GM12878 (cell line): ENCODE data around the gene RIOX2. TPM values are rescaled to one million over a fixed set of nuclear protein-coding genes. Genes with fewer than 3 reads are reported as not detected.

ENCODE experiments used
- ATAC-seq: fragments of 200-7000 bp; cut with Tn5 transposase; 3 replicates; pipeline ENCODE4 v1.9.1; 2020; ENCODE audit warnings: mild to moderate bottlenecking, moderate library complexity
- BruUV-seq: library from RNA; stranded (reverse); fragments of 400-500 nt; replicated peaks from 2 replicates; lab custom pipeline; 2021; lab: Mats Ljungman, UMichigan
- CTCF ChIA-PET: fragments of 300-600 bp; sonication (Branson Sonifier 250); formaldehyde crosslinking; extraction: SDS; loops from one replicate; lab custom pipeline; 2021; ENCODE audit warnings: inconsistent platforms; lab: Yijun Ruan, JAX
- POLR2A ChIA-PET: fragments of 350-600 bp; formaldehyde crosslinking; extraction: SDS; loops from one replicate; lab custom pipeline; 2021; ENCODE audit warnings: inconsistent platforms; lab: Charles Lee
- RAD21 ChIA-PET: fragments of 300-600 bp; sonication (Branson Sonifier 250); formaldehyde crosslinking; loops from one replicate; lab custom pipeline; 2023; ENCODE audit warnings: antibody characterized with exemption; ENCODE audit not compliant: unreplicated experiment; lab: Charles Lee
- SMC1A ChIA-PET: fragments of 300-600 bp; sonication (Branson Sonifier 250); formaldehyde crosslinking; loops from one replicate; lab custom pipeline; 2023; ENCODE audit not compliant: unreplicated experiment, uncharacterized antibody; lab: Charles Lee
- DNase-seq: peaks from one replicate; pipeline ENCODE4 v3.0.0-alpha.2; 2011; ENCODE audit warnings: low read depth, low spot score
- FAIRE-seq: peaks from 3 replicates; lab custom pipeline; 2011; peaks lifted over from hg19 to GRCh38; lab: Jason Lieb, UNC
- H2AFZ ChIP-seq: 2 replicates; pipeline ENCODE4 v1.6.0; 2011; ENCODE audit warnings: low read depth, low read length, control low read depth; ENCODE audit not compliant: control insufficient read depth
- H3K27ac ChIP-seq: 2 replicates; pipeline ENCODE4 v1.5.1; 2011; ENCODE audit warnings: control low read depth; ENCODE audit not compliant: control insufficient read depth, insufficient read depth
- H3K27me3 ChIP-seq, 2 experiments: replicated peaks in 1 of 2; 2 replicates each; pipeline versions ENCODE4 v1.6.0 to v1.6.1; 2011; ENCODE audit warnings: low read length in 1 of 2; ENCODE audit not compliant: control insufficient read depth in 2 of 2, insufficient read depth in 2 of 2
- H3K36me3 ChIP-seq, 2 experiments: 2 replicates each; pipeline ENCODE4 v1.5.1; 2011; ENCODE audit warnings: low read length in 1 of 2; ENCODE audit not compliant: control insufficient read depth in 2 of 2, insufficient read depth in 2 of 2
- H3K4me1 ChIP-seq: 2 replicates; pipeline ENCODE4 v1.6.1; 2011; ENCODE audit warnings: mild to moderate bottlenecking, low read length, moderate library complexity, mixed read lengths; ENCODE audit not compliant: control insufficient read depth, insufficient read depth
- H3K4me2 ChIP-seq: 2 replicates; pipeline ENCODE4 v1.6.0; 2011; ENCODE audit warnings: control low read depth; ENCODE audit not compliant: control insufficient read depth, insufficient read depth
- H3K4me3 ChIP-seq: fragments of 200-600 bp; sonication (generic); 2 replicates; pipeline ENCODE4 v1.5.1; 2016
- H3K79me2 ChIP-seq: 2 replicates; pipeline ENCODE4 v1.6.0; 2011; ENCODE audit warnings: low read length; ENCODE audit not compliant: control insufficient read depth, insufficient read depth
- H3K9ac ChIP-seq: 2 replicates; pipeline ENCODE4 v1.8.0; 2011; ENCODE audit warnings: low read length, control low read depth, mixed read lengths; ENCODE audit not compliant: control insufficient read depth, insufficient read depth
- H3K9me3 ChIP-seq: replicated peaks from 3 replicates; pipeline ENCODE4 v1.5.1; 2011; ENCODE audit warnings: mild to moderate bottlenecking, low read length; ENCODE audit not compliant: control insufficient read depth, insufficient read depth
- H4K20me1 ChIP-seq: 2 replicates; pipeline ENCODE4 v1.6.0; 2011; ENCODE audit not compliant: control insufficient read depth, insufficient read depth
- ATF2 ChIP-seq: IDR thresholded peaks from 2 replicates; pipeline ENCODE4 v1.6.1; 2012; ENCODE audit warnings: low read length, inconsistent platforms
- BCL11A ChIP-seq: IDR thresholded peaks from 2 replicates; pipeline ENCODE4 v1.6.1; 2011; ENCODE audit warnings: low read depth, low read length
- CBX5 ChIP-seq: sonication (generic); IDR thresholded peaks from 2 replicates; pipeline ENCODE4 v1.6.1; 2016; ENCODE audit warnings: low read depth, moderate library complexity, mild to moderate bottlenecking, inconsistent platforms
- PML ChIP-seq: IDR thresholded peaks from 2 replicates; pipeline ENCODE4 v1.6.1; 2012; ENCODE audit warnings: low read length, inconsistent platforms
- RELB ChIP-seq: fragments of 450-650 bp; IDR thresholded peaks from 2 replicates; pipeline ENCODE4 v1.6.1; 2017; ENCODE audit warnings: low read depth, mild to moderate bottlenecking, moderate library complexity
- SIX5 ChIP-seq: IDR thresholded peaks from 2 replicates; pipeline ENCODE4 v1.6.1; 2011; ENCODE audit warnings: mild to moderate bottlenecking, low read depth, low read length, moderate library complexity; ENCODE audit not compliant: severe bottlenecking
- TARDBP ChIP-seq: IDR thresholded peaks from 2 replicates; pipeline ENCODE4 v1.6.1; 2016; ENCODE audit warnings: borderline replicate concordance
- YY1 ChIP-seq: IDR thresholded peaks from 2 replicates; pipeline ENCODE4 v1.6.1; 2011; ENCODE audit warnings: low read depth, mild to moderate bottlenecking, low read length
- WGBS: methylation state at CpG from one replicate; pipeline ENCODE4 v1.1.6; 2016; ENCODE audit warnings: low lambda C conversion rate; ENCODE audit not compliant: insufficient replicate concordance, insufficient coverage; ENCODE audit errors: missing lambda C conversion rate; 5-methylcytosine and 5-hydroxymethylcytosine counted together
- in situ Hi-C: fragments of 300-500 bp; cut with MboI; formaldehyde crosslinking; loops from 9 replicates; pipeline ENCODE4 v1.14.3; 2018; ENCODE audit warnings: mixed read lengths
- intact Hi-C: fragments of 100-400 bp; cut with micrococcal nuclease; formaldehyde crosslinking; loops from one replicate; pipeline ENCODE4 v1.14.2; 2022; ENCODE audit not compliant: unreplicated experiment
- polyA plus RNA-seq, 11 experiments: library from polyadenylated mRNA; depleted of rRNA in 4 of 11; unstranded in 6 of 11; stranded (reverse) in 5 of 11; fragments of >200 nt; fragmentation: Nextera tagmentation in 4 of 11; fragmentation: Illumina TruSeq in 1 of 11; extraction: Ambion mirVana in 4 of 11; extraction: Trizol in 1 of 11; gene quantifications; 1 replicate in 1 of 11; 2 replicates in 10 of 11; pipeline versions ENCODE4 v1.2.1 to v1.2.3, GENCODE V29; 2011 to 2016; ENCODE audit warnings: inconsistent platforms in 2 of 11, missing spikeins in 2 of 11, low read depth in 1 of 11
- total RNA-seq, 4 experiments: library from RNA; depleted of rRNA in 3 of 4; stranded (reverse); fragments of >200 nt in 3 of 4; fragmentation: Illumina TruSeq in 1 of 4; extraction: Trizol in 1 of 4; gene quantifications; 2 replicates each; pipeline versions ENCODE4 v1.2.1 to v1.2.3, GENCODE V29; 2013 to 2021
- TF ChIP-seq, protein P1 (sequence below): IDR thresholded peaks from 2 replicates; pipeline ENCODE4 v1.6.1; 2012; ENCODE audit warnings: low read depth, low read length, improper control_type of control experiment

Gene RIOX2
- total and polyA plus RNA-seq, 10 of the 15 experiments (the other 5 are each of a cell fraction or from before 2014, with no cell fraction given) = 24.1 to 52.6 (median 44.0) TPM

GRCh38 chr3:97970956-97971620 is 1.1 kb downstream of the RIOX2 start:
- Histone ChIP-seq H3K4me3 (peak overlapping the region; percentile 74), H3K9ac (peak overlapping the region; percentile 86), H3K27me3 (no peaks in the 10 kb centered on the region), H4K20me1 (no peaks in the 10 kb centered on the region), H3K4me2 (peak overlapping the region; percentile 94), H3K79me2 (peaks cover 42% of the 10 kb centered on the region), H3K4me1 (0 out of 2 replicates have a peak, but pooled peaks cover 3% of the 10 kb centered on the region), H2AFZ (peak overlapping the region; percentile 94), H3K27ac (peak overlapping the region; percentile 59), H3K36me3 (peaks cover 0 to 5% of the 10 kb centered on the region in 2 experiments; a peak in 1 of 4 replicates), H3K9me3 (no peaks in the 10 kb centered on the region)
- TF ChIP-seq RELB (no peak), TARDBP (no peak), SIX5 (no peak), PML (peak; percentile 12; the same call in 1 of the 2 replicates), ATF2 (0 out of 2 replicates have a peak, but pooled peaks have one; percentile 39), CBX5 (0 out of 2 replicates have a peak, but pooled peaks have one; percentile 27), YY1 (peak; percentile 19; the same call in 1 of the 2 replicates), BCL11A (no peak)
- TF ChIP-seq, protein P1, sequence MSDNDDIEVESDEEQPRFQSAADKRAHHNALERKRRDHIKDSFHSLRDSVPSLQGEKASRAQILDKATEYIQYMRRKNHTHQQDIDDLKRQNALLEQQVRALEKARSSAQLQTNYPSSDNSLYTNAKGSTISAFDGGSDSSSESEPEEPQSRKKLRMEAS = no peak
- 2% methylated on average over 9 of the region's 9 CpGs for WGBS
- ATAC-seq (peak; percentile 6), FAIRE-seq (no peak), DNase-seq (no peak)
- intact Hi-C loops (loop anchor here (5.0 kb wide), 1 partner anchor 51 kb away; no protein-coding TSS in a partner anchor), in situ Hi-C loops (no loop called here)
- SMC1A ChIA-PET = interaction anchor here (0.6 to 1.6 kb wide), 4 partner anchors 13 to 252 kb away, joined by 3 to 4 read pairs (median 3); no protein-coding TSS in a partner anchor
- POLR2A ChIA-PET = interaction anchor here (0.8 to 1.6 kb wide), 2 partner anchors 10 to 22 kb away, joined by 3 read pairs; no protein-coding TSS in a partner anchor
- BruUV-seq = no TSS peak
- RAD21 ChIA-PET = interaction anchor here (0.9 to 1.0 kb wide), 2 partner anchors 11 to 56 kb away, joined by 3 to 4 read pairs; no protein-coding TSS in a partner anchor
- CTCF ChIA-PET = interaction anchor here (0.8 to 1.5 kb wide), 7 partner anchors 18 to 187 kb away, joined by 3 to 4 read pairs (median 3); no protein-coding TSS in a partner anchor
